Measurements from ENCODE around the gene APOC4. TPM values are rescaled to one million over a fixed set of nuclear protein-coding genes. Genes with fewer than 3 reads are reported as not detected.

The APOC4 gene
- total RNA-seq, 1 experiment from 2014 or later = not detected

DNA sequence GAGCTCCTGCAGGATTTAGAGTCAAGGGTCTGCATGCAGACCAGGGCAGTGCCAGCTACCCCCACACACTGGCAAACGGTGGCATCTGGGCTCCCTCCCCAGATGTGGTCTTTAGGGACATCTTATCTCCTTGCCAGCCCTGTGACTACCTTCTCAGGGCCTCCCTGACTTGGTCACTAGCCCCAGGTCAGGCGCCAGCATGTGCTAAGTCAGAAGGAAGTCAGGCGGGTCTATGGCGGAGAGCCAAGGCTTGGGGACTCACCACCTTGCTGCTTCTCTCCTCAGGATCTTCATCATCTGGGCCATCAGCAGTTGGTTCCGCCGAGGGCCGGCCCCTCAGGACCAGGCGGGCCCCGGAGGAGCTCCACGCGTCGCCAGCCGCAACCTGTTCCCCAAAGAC lies 30.8 kb downstream of the APOC4 start:
- Histone ChIP-seq H3K36me3 (ENCODE audit: control insufficient read depth in 1 of 2, insufficient read depth in 2 of 2, low read length in 2 of 2) (peaks cover 36% of the 10 kb centered on the region in 2 experiments; a peak in 3 of 4 replicates), H3K4me2 (ENCODE audit: low read length) (no peak overlapping the region), H4K20me1 (ENCODE audit: insufficient read depth) (no peaks in the 10 kb centered on the region), H3K27ac (ENCODE audit: low read depth, low read length) (no peak overlapping the region), H3K9ac (ENCODE audit: low read length) (no peak overlapping the region), H3K4me1 (ENCODE audit: control insufficient read depth in 1 of 2, insufficient read depth in 2 of 2, low read length in 2 of 2) (no peaks in the 10 kb centered on the region), H3K4me3 (replicated peaks in 1 of 2; ENCODE audit: low read depth in 1 of 2, low read length in 2 of 2) (no peak overlapping the region), H2AFZ (ENCODE audit: low read depth, low read length, poor library complexity, severe bottlenecking) (no peak overlapping the region), H3K79me2 (ENCODE audit: insufficient read depth, low read length) (0 out of 2 replicates have a peak, but pooled peaks cover 3% of the 10 kb centered on the region), H3K9me3 (ENCODE audit: control insufficient read depth in 1 of 2, insufficient read depth in 1 of 2, low read depth in 1 of 2, low read length in 2 of 2) (no peaks in the 10 kb centered on the region), H3K9me2 (ENCODE audit: insufficient read depth) (no peaks in the 10 kb centered on the region), H3K27me3 (ENCODE audit: insufficient read depth, low read length) (no peaks in the 10 kb centered on the region)
- ATAC-seq (no peak), DNase-seq (ENCODE audit: low read depth, low spot score) (no peak)
- intact Hi-C loops (cut with micrococcal nuclease) = no loop called here
- ChIA-PET RAD21 (ENCODE audit: low non-redundant PET in 1 of 2, low total read pairs in 2 of 2, uncharacterized antibody in 2 of 2, unreplicated experiment in 2 of 2) (no interaction called here), CTCF (no interaction called here), POLR2A (no interaction called here)
- TF ChIP-seq EGR1 (IDR thresholded peaks at IDR 0.05; ENCODE audit: low read depth) (no peak), SP1 (IDR thresholded peaks at IDR 0.05; ENCODE audit: low read depth) (no peak), CEBPB (IDR thresholded peaks at IDR 0.05; ENCODE audit: low read depth) (no peak), CBX3 (IDR thresholded peaks at IDR 0.05; ENCODE audit: low read depth) (no peak), EZH2 (IDR thresholded peaks at IDR 0.05) (no peak), ZFX (IDR thresholded peaks at IDR 0.05) (no peak), SRF (IDR thresholded peaks at IDR 0.05; ENCODE audit: low read depth) (no peak), ELF1 (IDR thresholded peaks at IDR 0.05; ENCODE audit: borderline replicate concordance, low read depth) (no peak), POLR2A (IDR thresholded peaks at IDR 0.05; ENCODE audit: borderline replicate concordance, extremely low read depth, insufficient read depth, insufficient read length) (no peak), FOSL1 (IDR thresholded peaks at IDR 0.05; ENCODE audit: low read depth) (no peak), YY1 (IDR thresholded peaks at IDR 0.05; ENCODE audit: extremely low read depth, insufficient replicate concordance, low read depth, low read length) (no peak), EZH2phosphoT487 (IDR thresholded peaks at IDR 0.05; ENCODE audit: borderline replicate concordance) (no peak), POLR2AphosphoS5 (IDR thresholded peaks at IDR 0.05; ENCODE audit: low read depth, low read length) (no peak)
- TF ChIP-seq, protein P1, sequence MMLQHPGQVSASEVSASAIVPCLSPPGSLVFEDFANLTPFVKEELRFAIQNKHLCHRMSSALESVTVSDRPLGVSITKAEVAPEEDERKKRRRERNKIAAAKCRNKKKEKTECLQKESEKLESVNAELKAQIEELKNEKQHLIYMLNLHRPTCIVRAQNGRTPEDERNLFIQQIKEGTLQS (IDR thresholded peaks at IDR 0.05) = no peak
- TF ChIP-seq, protein P2, sequence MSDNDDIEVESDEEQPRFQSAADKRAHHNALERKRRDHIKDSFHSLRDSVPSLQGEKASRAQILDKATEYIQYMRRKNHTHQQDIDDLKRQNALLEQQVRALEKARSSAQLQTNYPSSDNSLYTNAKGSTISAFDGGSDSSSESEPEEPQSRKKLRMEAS (IDR thresholded peaks at IDR 0.05) = no peak
- TF ChIP-seq, protein P3, sequence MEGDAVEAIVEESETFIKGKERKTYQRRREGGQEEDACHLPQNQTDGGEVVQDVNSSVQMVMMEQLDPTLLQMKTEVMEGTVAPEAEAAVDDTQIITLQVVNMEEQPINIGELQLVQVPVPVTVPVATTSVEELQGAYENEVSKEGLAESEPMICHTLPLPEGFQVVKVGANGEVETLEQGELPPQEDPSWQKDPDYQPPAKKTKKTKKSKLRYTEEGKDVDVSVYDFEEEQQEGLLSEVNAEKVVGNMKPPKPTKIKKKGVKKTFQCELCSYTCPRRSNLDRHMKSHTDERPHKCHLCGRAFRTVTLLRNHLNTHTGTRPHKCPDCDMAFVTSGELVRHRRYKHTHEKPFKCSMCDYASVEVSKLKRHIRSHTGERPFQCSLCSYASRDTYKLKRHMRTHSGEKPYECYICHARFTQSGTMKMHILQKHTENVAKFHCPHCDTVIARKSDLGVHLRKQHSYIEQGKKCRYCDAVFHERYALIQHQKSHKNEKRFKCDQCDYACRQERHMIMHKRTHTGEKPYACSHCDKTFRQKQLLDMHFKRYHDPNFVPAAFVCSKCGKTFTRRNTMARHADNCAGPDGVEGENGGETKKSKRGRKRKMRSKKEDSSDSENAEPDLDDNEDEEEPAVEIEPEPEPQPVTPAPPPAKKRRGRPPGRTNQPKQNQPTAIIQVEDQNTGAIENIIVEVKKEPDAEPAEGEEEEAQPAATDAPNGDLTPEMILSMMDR (IDR thresholded peaks at IDR 0.05 in 2 of 3, conservative IDR thresholded peaks at IDR 0.05 in 1 of 3; ENCODE audit: borderline replicate concordance in 1 of 3, insufficient read depth in 1 of 3, low read depth in 2 of 3, low read length in 2 of 3) = no peak
- TF ChIP-seq, protein P4, sequence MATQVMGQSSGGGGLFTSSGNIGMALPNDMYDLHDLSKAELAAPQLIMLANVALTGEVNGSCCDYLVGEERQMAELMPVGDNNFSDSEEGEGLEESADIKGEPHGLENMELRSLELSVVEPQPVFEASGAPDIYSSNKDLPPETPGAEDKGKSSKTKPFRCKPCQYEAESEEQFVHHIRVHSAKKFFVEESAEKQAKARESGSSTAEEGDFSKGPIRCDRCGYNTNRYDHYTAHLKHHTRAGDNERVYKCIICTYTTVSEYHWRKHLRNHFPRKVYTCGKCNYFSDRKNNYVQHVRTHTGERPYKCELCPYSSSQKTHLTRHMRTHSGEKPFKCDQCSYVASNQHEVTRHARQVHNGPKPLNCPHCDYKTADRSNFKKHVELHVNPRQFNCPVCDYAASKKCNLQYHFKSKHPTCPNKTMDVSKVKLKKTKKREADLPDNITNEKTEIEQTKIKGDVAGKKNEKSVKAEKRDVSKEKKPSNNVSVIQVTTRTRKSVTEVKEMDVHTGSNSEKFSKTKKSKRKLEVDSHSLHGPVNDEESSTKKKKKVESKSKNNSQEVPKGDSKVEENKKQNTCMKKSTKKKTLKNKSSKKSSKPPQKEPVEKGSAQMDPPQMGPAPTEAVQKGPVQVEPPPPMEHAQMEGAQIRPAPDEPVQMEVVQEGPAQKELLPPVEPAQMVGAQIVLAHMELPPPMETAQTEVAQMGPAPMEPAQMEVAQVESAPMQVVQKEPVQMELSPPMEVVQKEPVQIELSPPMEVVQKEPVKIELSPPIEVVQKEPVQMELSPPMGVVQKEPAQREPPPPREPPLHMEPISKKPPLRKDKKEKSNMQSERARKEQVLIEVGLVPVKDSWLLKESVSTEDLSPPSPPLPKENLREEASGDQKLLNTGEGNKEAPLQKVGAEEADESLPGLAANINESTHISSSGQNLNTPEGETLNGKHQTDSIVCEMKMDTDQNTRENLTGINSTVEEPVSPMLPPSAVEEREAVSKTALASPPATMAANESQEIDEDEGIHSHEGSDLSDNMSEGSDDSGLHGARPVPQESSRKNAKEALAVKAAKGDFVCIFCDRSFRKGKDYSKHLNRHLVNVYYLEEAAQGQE (IDR thresholded peaks at IDR 0.05; ENCODE audit: low read depth) = no peak
- TF ChIP-seq, protein P5, sequence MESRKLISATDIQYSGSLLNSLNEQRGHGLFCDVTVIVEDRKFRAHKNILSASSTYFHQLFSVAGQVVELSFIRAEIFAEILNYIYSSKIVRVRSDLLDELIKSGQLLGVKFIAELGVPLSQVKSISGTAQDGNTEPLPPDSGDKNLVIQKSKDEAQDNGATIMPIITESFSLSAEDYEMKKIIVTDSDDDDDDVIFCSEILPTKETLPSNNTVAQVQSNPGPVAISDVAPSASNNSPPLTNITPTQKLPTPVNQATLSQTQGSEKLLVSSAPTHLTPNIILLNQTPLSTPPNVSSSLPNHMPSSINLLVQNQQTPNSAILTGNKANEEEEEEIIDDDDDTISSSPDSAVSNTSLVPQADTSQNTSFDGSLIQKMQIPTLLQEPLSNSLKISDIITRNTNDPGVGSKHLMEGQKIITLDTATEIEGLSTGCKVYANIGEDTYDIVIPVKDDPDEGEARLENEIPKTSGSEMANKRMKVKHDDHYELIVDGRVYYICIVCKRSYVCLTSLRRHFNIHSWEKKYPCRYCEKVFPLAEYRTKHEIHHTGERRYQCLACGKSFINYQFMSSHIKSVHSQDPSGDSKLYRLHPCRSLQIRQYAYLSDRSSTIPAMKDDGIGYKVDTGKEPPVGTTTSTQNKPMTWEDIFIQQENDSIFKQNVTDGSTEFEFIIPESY (IDR thresholded peaks at IDR 0.05; ENCODE audit: extremely low read depth, insufficient replicate concordance, low read length) = no peak
- no TSS peak for BruUV-seq (replicated peaks)

Measured in HCT116 (cell line).